HUES48 (cell line): ENCODE measurements around the gene DLEU7.

Experiments used
- H3K27ac ChIP-seq: one replicate; pipeline ENCODE4 v1.7.0; 2013; ENCODE audit warnings: low read depth, low read length, inconsistent platforms
- H3K27me3 ChIP-seq: 2 replicates; pipeline ENCODE4 v1.6.1; 2013; ENCODE audit warnings: mild to moderate bottlenecking, low read length; ENCODE audit not compliant: control insufficient read depth, insufficient read depth
- H3K36me3 ChIP-seq: 2 replicates; pipeline ENCODE4 v1.6.1; 2013; ENCODE audit warnings: low read length; ENCODE audit not compliant: control insufficient read depth, insufficient read depth
- H3K4me1 ChIP-seq: 2 replicates; pipeline ENCODE4 v1.6.1; 2013; ENCODE audit warnings: mild to moderate bottlenecking, low read length; ENCODE audit not compliant: control insufficient read depth, insufficient read depth
- H3K4me3 ChIP-seq: 2 replicates; pipeline ENCODE4 v1.5.1; 2013; ENCODE audit warnings: mild to moderate bottlenecking, low read depth, low read length
- H3K9ac ChIP-seq: 2 replicates; pipeline ENCODE4 v1.6.1; 2013; ENCODE audit warnings: mild to moderate bottlenecking, low read depth, low read length, moderate library complexity
- H3K9me3 ChIP-seq: 2 replicates; pipeline ENCODE4 v1.6.1; 2013; ENCODE audit warnings: low read length; ENCODE audit not compliant: control insufficient read depth, insufficient read depth

Gene DLEU7

DNA sequence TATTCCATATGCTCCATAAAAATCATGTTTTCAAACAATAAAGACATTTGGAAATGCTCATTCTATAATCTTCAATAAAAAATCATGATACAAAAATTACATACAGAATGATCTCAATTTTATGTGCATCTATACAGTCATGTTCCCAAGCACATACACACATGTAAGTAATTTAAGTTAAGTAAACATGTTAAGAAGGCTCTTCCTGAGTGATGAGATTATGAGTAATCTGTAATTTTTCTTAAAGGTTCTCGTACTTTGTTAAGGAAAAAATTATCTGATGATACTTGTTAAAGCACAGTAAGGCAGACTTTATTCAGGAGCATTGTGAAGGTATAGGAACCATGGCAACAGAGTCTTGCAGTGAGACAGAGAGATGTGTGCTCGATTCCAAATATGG lies 30.0 kb upstream of the DLEU7 start:
- Histone ChIP-seq H3K36me3 (no peaks in the 10 kb centered on the region), H3K4me1 (no peaks in the 10 kb centered on the region), H3K27ac (no peak overlapping the region), H3K4me3 (no peak overlapping the region), H3K9me3 (no peaks in the 10 kb centered on the region), H3K9ac (no peak overlapping the region), H3K27me3 (no peaks in the 10 kb centered on the region)

DNA sequence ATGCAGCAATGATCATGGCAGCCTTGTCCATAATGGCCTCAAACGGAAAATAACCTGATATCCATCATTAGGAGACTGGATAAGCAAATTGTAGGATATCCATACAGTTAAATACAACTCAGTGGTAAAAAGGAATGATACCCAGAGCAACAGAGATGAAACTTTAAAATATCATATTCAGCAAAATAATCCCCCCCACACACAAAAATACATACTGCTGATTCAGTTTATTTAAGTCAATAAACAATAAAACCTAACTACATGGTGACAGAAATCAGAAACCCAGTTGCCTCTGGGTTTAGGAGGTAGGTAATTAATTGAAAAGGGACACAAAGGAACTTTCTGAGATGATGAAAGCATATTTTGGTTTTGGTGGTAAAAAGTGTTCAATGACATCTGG lies 27.9 kb upstream of the DLEU7 start:
- H3K4me1 ChIP-seq = no peaks in the 10 kb centered on the region
- no peak overlapping the region for H3K27ac ChIP-seq
- H3K9me3 ChIP-seq = no peaks in the 10 kb centered on the region
- H3K27me3 ChIP-seq = no peaks in the 10 kb centered on the region
- H3K4me3 ChIP-seq = no peak overlapping the region
- H3K9ac ChIP-seq = no peak overlapping the region
- no peaks in the 10 kb centered on the region for H3K36me3 ChIP-seq

DNA sequence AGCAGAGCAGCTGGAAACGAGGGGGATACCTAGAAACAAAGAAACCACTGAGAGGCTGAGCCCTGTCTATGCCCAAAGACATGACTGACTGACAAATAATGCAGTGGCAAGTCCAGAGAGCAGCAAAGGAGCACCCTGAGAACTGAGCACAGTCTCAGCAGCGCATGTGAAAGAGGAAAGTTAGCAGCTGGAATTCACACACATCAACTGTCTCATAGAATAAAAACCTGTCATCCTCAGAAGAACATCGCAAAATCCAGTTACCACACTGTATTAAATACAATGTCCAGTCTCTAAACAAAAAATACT lies 24.1 kb upstream of the DLEU7 start:
- Histone ChIP-seq H3K27ac (no peak overlapping the region), H3K4me3 (no peak overlapping the region), H3K4me1 (no peaks in the 10 kb centered on the region), H3K9me3 (no peaks in the 10 kb centered on the region), H3K9ac (no peak overlapping the region), H3K27me3 (no peaks in the 10 kb centered on the region), H3K36me3 (no peaks in the 10 kb centered on the region)

DNA sequence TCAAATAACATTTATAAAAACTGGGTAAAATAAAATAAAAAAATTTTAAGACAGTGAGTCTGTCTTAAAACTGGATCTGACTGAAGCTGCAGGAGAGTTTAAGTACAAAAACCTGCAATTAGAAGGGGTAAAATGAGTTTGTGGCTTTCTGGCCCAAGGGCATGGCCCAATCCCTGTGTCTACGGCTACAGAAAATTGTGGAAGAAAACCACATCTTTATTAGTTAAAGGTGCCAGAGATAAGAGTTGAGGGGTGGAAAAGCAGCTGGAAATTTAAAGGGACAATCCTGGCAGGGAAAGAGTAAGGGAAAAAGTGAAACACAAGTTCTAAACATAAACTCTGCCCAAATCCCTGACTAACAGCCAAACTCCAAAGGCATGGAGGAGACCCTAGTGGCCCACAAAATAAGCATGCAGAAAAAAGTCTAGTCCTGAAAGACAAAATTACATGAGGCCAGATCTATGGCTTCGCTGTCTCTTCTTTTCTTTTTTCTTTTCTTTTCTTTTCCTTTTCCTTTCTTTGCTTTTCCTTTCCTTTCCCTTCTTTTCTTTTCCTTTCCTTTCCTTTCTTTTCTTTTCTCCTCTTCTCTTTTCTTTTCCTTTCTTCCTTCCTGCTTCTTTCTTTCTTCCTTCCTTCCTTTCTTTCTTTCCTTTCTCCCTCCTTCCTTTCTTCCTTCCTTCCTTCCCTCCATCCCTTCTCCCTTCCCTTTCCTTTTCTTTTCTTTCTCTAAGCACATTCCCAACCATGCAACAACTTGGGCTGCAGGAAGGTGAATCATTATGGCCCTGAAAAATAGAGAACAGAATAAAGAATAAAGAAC lies 23.5 kb upstream of the DLEU7 start:
- H3K27me3 ChIP-seq = no peaks in the 10 kb centered on the region
- H3K9me3 ChIP-seq = no peaks in the 10 kb centered on the region
- H3K27ac ChIP-seq = no peak overlapping the region
- H3K9ac ChIP-seq = no peak overlapping the region
- H3K4me3 ChIP-seq = no peak overlapping the region
- no peaks in the 10 kb centered on the region for H3K36me3 ChIP-seq
- no peaks in the 10 kb centered on the region for H3K4me1 ChIP-seq

DNA sequence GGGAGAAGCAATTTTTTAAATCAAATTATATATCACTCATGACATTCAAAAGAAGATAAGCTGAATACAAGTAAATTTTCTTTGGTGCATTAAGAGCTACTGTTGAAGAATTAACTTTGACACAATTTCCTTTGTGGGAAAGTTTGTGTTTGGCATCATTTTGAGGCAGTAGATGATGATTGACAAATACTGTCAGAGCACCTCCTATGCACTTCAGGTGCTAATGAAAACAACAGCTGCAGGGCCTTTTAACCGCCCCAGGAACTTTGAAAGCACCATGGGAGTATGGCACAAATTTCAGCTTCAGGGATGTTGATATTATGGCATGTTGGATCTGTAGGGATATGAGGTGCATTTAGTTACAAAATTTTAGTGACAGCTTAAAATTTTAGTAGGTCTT lies 21.0 kb upstream of the DLEU7 start:
- no peak overlapping the region for H3K9ac ChIP-seq
- H3K9me3 ChIP-seq = no peaks in the 10 kb centered on the region
- H3K27me3 ChIP-seq = no peaks in the 10 kb centered on the region
- H3K27ac ChIP-seq = no peak overlapping the region
- no peak overlapping the region for H3K4me3 ChIP-seq
- H3K4me1 ChIP-seq = no peaks in the 10 kb centered on the region
- no peaks in the 10 kb centered on the region for H3K36me3 ChIP-seq

GRCh38 chr13:50855681-50856080 lies 12.2 kb upstream of the DLEU7 start:
- H3K4me3 ChIP-seq = no peak overlapping the region
- H3K27me3 ChIP-seq = no peaks in the 10 kb centered on the region
- H3K9ac ChIP-seq = no peak overlapping the region
- no peaks in the 10 kb centered on the region for H3K9me3 ChIP-seq
- no peaks in the 10 kb centered on the region for H3K36me3 ChIP-seq
- no peak overlapping the region for H3K27ac ChIP-seq
- H3K4me1 ChIP-seq = no peaks in the 10 kb centered on the region

DNA sequence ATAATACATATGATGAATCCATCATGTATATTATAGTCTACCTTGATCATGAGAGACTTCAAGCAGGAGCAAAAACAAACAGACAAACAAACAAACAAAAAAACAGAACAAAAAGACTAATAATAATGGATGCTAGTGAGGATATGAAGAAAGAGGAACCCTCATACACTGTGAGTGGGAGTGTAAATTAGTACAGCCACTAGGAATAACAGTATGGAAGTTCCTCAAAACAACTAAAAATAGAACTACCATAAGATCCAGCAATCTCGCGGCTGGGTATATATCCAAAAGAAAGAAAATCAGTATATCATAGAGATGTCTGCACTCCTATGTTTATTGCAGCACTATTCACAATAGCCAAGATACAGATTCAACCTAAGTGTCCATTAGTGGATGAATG lies 7.0 kb upstream of the DLEU7 start:
- no peaks in the 10 kb centered on the region for H3K36me3 ChIP-seq
- H3K27me3 ChIP-seq = peaks cover under 1% of the 10 kb centered on the region; the same call in 1 of the 2 replicates
- H3K27ac ChIP-seq = no peak overlapping the region
- H3K4me3 ChIP-seq = no peak overlapping the region
- no peaks in the 10 kb centered on the region for H3K9me3 ChIP-seq
- 0 out of 2 replicates have a peak, but pooled peaks cover 4% of the 10 kb centered on the region for H3K4me1 ChIP-seq
- no peak overlapping the region for H3K9ac ChIP-seq

DNA sequence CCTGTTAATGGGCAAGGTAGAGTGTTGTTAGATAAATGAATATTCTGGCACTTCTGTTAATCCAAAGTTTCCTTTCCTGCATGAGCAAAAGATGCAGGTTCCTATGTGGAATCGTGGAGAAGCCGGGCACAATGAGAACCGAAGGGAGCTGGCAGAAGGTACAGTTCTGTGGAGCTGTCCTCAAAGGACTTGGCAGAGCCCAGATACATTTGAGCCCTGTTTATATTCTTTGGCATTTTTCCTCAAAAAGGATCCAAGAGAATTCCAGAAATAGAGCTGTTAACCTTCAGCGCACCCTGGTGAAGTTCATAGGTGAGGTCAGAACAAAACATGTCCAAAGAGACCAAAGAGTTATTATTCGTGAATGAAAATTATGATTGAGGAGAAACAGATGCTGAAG lies 4.0 kb upstream of the DLEU7 start:
- Histone ChIP-seq H3K4me1 (peaks cover 20% of the 10 kb centered on the region), H3K9me3 (no peaks in the 10 kb centered on the region), H3K27me3 (peaks cover 30% of the 10 kb centered on the region), H3K27ac (no peak overlapping the region), H3K36me3 (no peaks in the 10 kb centered on the region), H3K9ac (no peak overlapping the region), H3K4me3 (no peak overlapping the region)

- Histone ChIP-seq H3K4me3 (no peak overlapping the region), H3K27me3 (peaks cover 35% of the 10 kb centered on the region), H3K9ac (no peak overlapping the region), H3K27ac (no peak overlapping the region), H3K36me3 (no peaks in the 10 kb centered on the region), H3K4me1 (peaks cover 25% of the 10 kb centered on the region), H3K9me3 (no peaks in the 10 kb centered on the region)
Observed at GRCh38 chr13:50846861-50847475, 3.5 kb upstream of the DLEU7 start.

GRCh38 chr13:50845211-50845610 lies 1.7 kb upstream of the DLEU7 start:
- Histone ChIP-seq H3K36me3 (no peaks in the 10 kb centered on the region), H3K9ac (no peak overlapping the region), H3K4me3 (no peak overlapping the region), H3K4me1 (peaks cover 25% of the 10 kb centered on the region), H3K27ac (no peak overlapping the region), H3K27me3 (peaks cover 37% of the 10 kb centered on the region), H3K9me3 (no peaks in the 10 kb centered on the region)

DNA sequence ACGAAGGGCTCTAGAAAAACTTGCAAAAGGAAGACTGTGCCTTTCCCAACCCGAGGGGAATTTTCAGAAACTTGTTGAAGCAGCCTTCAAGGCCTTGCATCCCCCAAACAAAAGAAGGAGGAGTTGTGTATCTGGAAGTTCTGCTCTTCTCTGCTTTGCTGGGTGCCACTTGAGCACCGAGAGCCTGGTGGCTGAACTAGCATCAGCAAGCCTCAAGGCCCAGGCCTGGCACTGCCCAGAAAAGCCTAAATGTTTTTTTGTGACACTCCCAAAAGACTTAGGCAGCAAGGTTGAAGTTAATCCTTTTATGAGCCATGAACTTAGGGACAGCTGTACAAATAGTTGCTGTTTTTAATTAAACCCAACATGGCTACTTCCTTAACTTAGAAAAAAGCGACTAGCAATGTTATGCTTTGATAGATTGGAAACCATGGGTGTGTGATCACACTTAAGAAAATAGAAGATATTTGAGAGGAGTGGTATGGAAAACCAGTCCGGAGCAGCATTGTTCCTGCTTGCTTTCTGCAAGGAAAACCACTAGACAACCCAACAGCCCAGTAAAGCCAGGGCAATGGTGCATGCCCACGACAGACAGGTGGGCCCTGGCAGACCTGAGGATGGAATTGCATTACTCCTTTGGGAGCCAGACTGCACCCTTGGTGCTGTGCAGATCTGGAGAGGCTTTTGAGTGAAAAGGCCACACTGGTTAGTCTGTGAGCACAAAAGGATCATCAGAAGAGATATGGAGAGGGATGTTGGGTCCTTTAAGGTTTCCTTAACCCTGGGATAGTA lies 788 bp upstream of the DLEU7 start:
- peak overlapping the region; percentile 66 for H3K4me3 ChIP-seq
- no peak overlapping the region for H3K9ac ChIP-seq
- peaks cover 6% of the 10 kb centered on the region; the same call in 1 of the 2 replicates for H3K36me3 ChIP-seq
- peaks cover 22% of the 10 kb centered on the region for H3K4me1 ChIP-seq
- no peaks in the 10 kb centered on the region for H3K9me3 ChIP-seq
- H3K27ac ChIP-seq = no peak overlapping the region
- H3K27me3 ChIP-seq = peaks cover 37% of the 10 kb centered on the region
